ENCODE data around the gene C1orf50.

C1orf50 gene

DNA sequence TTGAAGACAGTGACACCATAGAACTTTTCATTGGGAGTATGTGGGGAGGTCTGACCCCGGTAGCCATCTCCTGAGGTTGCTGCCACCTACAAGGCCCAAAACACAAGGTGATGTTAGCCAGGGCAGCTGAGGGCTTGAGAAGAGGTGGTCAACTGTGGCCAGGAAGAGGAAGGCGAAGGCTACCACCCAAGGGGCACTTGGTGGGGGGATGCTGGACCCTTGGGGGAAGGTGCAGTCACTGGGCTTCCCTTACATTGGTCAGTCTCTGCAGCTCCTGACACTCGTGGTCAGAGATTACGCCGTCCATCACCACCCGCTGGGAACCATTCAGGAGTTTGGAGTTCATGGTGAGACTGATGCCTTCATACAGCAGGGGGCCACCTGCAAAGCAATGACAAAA, 14.8 kb upstream of the C1orf50 start:
- H3K27ac ChIP-seq (ENCODE audit: low read length), result no peak overlapping the region
- no peak overlapping the region for H3K4me3 ChIP-seq (ENCODE audit: low read depth in 1 of 2, low read length in 2 of 2)
- TF ChIP-seq CTCF (IDR thresholded peaks at IDR 0.05; ENCODE audit: borderline replicate concordance, extremely low read depth, low read length, poor library complexity, severe bottlenecking), result no peak
- no peak for TF ChIP-seq EZH2 (IDR thresholded peaks at IDR 0.05; ENCODE audit: borderline replicate concordance, low read depth, low read length, severe bottlenecking)
- ATAC-seq (ENCODE audit: insufficient read depth, low read depth) (no peak), DNase-seq (no peak)
- no peaks in the 10 kb centered on the region for H4K20me1 ChIP-seq (ENCODE audit: insufficient read depth, low read length)
- no peak overlapping the region for H3K9ac ChIP-seq (ENCODE audit: low read depth, low read length)
- H3K79me2 ChIP-seq (ENCODE audit: insufficient read depth, low read length), result no peaks in the 10 kb centered on the region
- no peaks in the 10 kb centered on the region for H3K9me3 ChIP-seq (ENCODE audit: insufficient read depth, low read length, severe bottlenecking)
- H3K36me3 ChIP-seq (ENCODE audit: insufficient read depth, low read length), result peaks cover 87% of the 10 kb centered on the region
- no peaks in the 10 kb centered on the region for H3K27me3 ChIP-seq (ENCODE audit: insufficient read depth, low read length, poor library complexity)
- H3K4me2 ChIP-seq (ENCODE audit: insufficient read depth, low read length), result no peak overlapping the region
- H3K4me1 ChIP-seq (ENCODE audit: insufficient read depth, low read length), result no peaks in the 10 kb centered on the region
- no peak overlapping the region for H2AFZ ChIP-seq (ENCODE audit: low read depth, low read length)

- ATAC-seq (ENCODE audit: insufficient read depth, low read depth) (no peak), DNase-seq (no peak)
- Histone ChIP-seq H3K79me2 (ENCODE audit: insufficient read depth, low read length) (no peaks in the 10 kb centered on the region), H3K27me3 (ENCODE audit: insufficient read depth, low read length, poor library complexity) (no peaks in the 10 kb centered on the region), H4K20me1 (ENCODE audit: insufficient read depth, low read length) (no peaks in the 10 kb centered on the region), H3K27ac (ENCODE audit: low read length) (no peak overlapping the region), H3K4me2 (ENCODE audit: insufficient read depth, low read length) (no peak overlapping the region), H3K4me1 (ENCODE audit: insufficient read depth, low read length) (no peaks in the 10 kb centered on the region), H2AFZ (ENCODE audit: low read depth, low read length) (no peak overlapping the region), H3K9me3 (ENCODE audit: insufficient read depth, low read length, severe bottlenecking) (no peaks in the 10 kb centered on the region), H3K4me3 (ENCODE audit: low read depth in 1 of 2, low read length in 2 of 2) (no peak overlapping the region), H3K36me3 (ENCODE audit: insufficient read depth, low read length) (peaks cover 87% of the 10 kb centered on the region), H3K9ac (ENCODE audit: low read depth, low read length) (no peak overlapping the region)
- TF ChIP-seq EZH2 (IDR thresholded peaks at IDR 0.05; ENCODE audit: borderline replicate concordance, low read depth, low read length, severe bottlenecking), result no peak
- no peak for TF ChIP-seq CTCF (IDR thresholded peaks at IDR 0.05; ENCODE audit: borderline replicate concordance, extremely low read depth, low read length, poor library complexity, severe bottlenecking)
These were observed 14.0 kb upstream of the C1orf50 start for GRCh38 chr1:42753070-42753469.

DNA sequence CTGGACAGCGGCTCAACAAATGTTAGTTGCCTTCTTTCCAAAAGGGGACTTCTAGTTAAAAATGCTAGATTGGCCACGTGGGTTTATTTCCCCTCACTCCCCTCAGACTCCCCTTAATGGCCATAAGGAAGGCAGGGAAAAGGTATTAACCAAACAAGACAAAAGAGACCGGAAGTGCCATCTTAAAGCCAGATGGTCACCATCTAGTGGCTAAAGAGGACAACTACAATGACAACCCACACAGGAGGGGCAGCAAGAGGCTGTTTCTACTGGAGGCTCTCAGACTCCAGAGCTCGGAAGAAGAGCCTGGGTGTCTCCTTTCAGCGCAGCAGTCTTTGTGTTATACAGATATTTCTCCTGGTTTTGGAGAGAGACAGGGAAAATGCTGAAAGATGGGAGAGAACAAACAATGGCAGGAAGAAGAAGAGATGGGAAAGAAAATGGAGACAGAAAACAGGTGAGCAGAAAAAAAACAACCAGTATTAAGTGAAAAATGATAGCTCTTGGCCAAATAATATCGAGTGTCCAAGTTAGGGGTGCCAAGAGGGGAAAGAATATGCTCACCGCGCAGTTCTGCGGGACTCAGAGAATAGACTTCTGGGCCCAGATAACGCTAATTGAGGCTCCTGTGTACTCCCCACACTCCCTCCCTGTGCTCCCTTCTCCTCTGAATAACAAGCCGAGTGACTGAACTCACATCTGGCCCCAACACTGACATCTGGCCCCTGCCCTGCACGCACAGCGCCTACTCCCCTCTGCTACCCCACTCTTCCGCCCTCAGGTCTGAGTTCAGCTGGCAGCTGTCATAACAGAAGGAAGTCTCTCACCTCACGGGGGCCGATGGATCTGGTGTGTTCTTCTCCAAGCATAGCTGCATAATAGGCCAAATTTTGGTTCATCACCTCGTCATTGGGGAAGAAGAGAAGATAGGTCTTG, 9.8 kb upstream of the C1orf50 start:
- Histone ChIP-seq H3K27ac (ENCODE audit: low read length) (no peak overlapping the region), H3K9me3 (ENCODE audit: insufficient read depth, low read length, severe bottlenecking) (no peaks in the 10 kb centered on the region), H3K4me2 (ENCODE audit: insufficient read depth, low read length) (no peak overlapping the region), H3K4me1 (ENCODE audit: insufficient read depth, low read length) (no peaks in the 10 kb centered on the region), H3K9ac (ENCODE audit: low read depth, low read length) (no peak overlapping the region), H3K27me3 (ENCODE audit: insufficient read depth, low read length, poor library complexity) (no peaks in the 10 kb centered on the region), H3K4me3 (ENCODE audit: low read depth in 1 of 2, low read length in 2 of 2) (no peak overlapping the region), H3K79me2 (ENCODE audit: insufficient read depth, low read length) (no peaks in the 10 kb centered on the region), H2AFZ (ENCODE audit: low read depth, low read length) (no peak overlapping the region), H3K36me3 (ENCODE audit: insufficient read depth, low read length) (peaks cover 80% of the 10 kb centered on the region), H4K20me1 (ENCODE audit: insufficient read depth, low read length) (no peaks in the 10 kb centered on the region)
- TF ChIP-seq CTCF (IDR thresholded peaks at IDR 0.05; ENCODE audit: borderline replicate concordance, extremely low read depth, low read length, poor library complexity, severe bottlenecking) (peak; percentile 65), EZH2 (IDR thresholded peaks at IDR 0.05; ENCODE audit: borderline replicate concordance, low read depth, low read length, severe bottlenecking) (no peak)
- DNase-seq (peak; percentile 21), ATAC-seq (ENCODE audit: insufficient read depth, low read depth) (0 out of 3 replicates have a peak, but pooled peaks have one; percentile 58)

All from DND-41 (cell line).